Measurements from ENCODE around the gene MIPOL1. TPM values are rescaled to one million over a fixed set of nuclear protein-coding genes. Genes with fewer than 3 reads are reported as not detected.
"Not testable (repeated sequence)": the region's sequence is repeated elsewhere in the genome, so short reads cannot be mapped to it uniquely, and the experiment has no call there.

The MIPOL1 gene
- total RNA-seq, 2 donors from 2014 or later, result 9.0 to 11.7 TPM

DNA sequence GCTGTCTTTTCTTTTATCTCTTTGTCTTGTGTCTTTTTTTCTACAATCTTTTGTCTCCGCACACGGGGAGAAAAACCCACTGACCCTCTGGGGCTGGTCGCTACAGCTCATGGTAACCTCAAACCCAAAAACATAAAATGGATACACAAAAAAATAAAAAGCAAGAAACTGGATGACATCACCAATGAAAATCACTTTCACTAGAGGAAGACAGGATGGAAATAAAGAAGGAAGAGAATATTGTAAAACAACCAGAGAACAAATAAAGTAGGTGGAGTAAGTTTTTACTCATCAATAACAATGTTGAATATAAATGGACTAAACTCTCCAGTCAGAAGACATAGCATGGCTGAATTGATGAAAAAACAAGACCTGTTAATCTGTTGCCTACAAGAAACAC lies 17.6 kb downstream of the MIPOL1 start:
- ATAC-seq (no peak), DNase-seq (no peak)
- intact Hi-C loops (cut with DNase I), result no loop called here

DNA sequence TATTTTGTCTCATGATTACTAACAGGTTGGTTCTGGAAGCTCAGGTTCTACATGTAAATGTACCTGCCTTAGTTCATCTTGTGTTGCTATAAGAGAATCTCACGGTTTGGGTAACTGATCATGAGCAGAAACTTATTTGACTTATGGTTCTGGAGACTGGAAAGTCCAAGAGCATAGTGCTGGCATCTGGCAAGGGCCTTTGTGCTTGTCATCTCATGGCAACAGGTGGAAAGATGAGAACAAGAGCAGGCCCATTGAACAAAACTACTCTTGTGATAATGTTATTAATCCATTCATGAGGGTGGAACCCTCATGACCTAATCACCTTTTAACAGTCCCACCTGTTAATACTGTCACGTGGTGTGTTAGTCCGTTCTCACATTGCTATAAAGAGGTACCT lies 23.3 kb downstream of the MIPOL1 start:
- no peak for ATAC-seq
- intact Hi-C loops (cut with DNase I), result no loop called here
- no peak for DNase-seq

DNA sequence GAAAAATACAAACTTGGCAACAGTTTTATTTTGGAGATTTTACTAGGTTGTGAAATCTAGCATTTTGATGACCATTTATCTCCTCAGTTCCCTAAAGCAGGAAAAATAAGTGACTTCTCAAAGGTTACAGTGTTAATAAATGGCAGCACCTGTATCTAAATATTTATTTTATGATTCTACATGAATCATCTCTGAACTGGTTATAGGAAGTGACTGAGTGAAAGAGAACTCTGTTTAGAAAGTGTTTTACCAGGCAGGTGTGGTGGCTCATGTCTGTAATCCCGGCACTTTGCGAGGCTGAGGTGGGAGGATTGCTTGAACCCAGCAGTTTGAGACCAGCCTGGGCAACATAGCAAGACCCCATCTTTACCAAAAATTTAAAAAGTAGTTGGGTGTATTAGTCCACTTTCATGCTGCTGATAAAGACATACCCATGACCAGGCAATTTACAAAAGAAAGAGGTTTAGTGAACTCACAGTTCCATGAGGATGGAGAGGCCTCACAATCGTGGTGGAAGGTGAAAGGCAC lies 26.3 kb downstream of the MIPOL1 start:
- no peak for DNase-seq
- intact Hi-C loops (cut with DNase I), result no loop called here
- ATAC-seq, result no peak

DNA sequence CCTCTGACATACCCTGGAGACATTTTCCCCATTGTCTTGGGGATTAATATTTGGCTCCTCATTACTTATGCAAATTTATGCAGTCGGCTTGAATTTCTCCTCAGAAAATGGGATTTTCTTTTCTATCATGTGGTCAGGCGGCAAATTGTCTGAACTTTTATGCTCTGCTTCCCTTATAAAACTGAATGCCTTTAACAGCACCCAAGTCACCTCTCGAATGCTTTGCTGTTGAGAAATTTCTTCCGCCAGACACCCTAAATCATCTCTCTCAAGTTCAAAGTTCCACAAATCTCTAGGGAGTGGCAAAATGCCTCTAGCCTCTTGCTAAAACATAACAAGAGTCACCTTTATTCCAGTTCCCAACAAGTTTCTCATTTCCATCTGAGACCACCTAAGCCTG lies 27.9 kb downstream of the MIPOL1 start:
- DNase-seq; ATAC-seq; intact Hi-C loops (cut with DNase I): not testable (repeated sequence)

DNA sequence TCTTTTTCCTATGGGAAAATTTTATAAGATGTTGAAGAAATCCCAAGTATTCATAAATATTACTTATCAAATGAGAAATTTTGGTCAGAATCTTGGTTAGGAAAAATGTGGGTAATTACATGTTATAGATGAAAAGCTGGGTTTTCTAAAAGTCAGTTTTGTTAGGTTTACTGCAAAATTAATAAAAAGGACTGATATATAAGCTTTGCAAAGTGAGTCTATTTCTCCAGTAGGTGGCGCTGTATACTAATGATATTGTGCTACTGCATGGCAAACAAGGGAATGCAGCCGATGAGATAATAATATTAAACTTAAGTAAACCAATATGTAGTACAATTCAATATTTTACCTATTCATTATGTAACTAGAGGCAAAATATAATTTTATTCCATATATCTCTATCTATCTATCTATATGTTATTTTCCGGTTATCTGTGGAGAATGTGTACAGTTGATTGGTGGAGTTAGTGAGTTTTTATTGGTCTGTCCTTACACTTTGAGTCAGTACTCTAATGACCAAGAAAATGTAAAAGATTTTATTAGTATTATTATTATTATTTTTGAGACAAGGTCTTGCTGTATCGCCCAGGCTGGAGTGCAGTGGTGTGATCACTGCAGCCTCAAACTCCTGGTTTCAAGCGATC lies 32.9 kb downstream of the MIPOL1 start:
- DNase-seq (no peak), ATAC-seq (peak in 1 of 2 donors; percentile 59)
- intact Hi-C loops (cut with DNase I), result no loop called here

DNA sequence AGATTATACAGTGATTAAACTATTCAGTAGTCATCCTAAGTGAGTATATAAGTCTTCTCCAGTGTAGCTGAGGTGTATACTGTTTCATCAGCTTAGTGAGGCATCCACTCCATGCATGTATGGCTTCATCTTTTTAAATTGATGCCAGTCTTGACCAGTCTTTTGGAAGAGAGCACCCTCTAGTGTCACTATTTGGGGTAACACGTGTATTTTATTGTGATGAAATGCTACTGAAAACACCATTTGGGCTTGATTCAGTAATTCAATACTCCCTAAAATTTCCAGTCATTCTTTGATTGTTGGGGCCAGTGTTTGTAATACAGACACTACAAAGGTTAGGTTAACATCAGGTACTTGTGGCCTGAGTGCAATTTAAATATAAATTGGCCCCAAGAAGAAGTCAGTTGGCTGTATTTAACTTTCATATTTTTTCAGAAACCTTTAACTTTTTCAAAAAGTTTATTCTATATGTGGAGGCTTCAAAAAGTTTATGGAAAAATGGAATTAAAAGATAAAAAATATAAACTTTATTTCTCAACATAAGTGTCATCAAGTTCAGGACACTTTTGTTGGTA lies 35.3 kb downstream of the MIPOL1 start:
- peak in 1 of 2 donors; percentile 36 for ATAC-seq
- intact Hi-C loops (cut with DNase I), result no loop called here
- no peak for DNase-seq

DNA sequence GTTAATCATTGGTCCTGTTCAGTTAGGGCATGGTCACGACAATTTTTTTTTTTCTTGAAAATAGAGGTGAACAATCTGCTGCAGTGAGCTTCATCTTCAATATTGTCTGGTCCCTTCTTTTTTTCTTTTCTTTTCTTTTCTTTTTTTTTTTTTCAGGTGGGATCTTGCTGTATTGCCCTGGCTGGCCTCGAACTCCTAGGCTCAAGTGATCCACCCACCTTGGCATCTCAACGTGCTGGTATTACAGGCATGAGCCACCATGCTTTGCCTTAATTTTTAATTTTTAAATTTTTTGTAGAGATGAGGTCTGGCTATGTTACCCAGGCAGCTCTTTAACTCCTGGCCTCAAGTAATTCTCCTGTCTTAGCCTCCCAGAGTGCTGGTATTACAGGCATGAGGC lies 36.5 kb downstream of the MIPOL1 start:
- ATAC-seq (no peak), DNase-seq (no peak)
- intact Hi-C loops (cut with DNase I), result no loop called here

DNA sequence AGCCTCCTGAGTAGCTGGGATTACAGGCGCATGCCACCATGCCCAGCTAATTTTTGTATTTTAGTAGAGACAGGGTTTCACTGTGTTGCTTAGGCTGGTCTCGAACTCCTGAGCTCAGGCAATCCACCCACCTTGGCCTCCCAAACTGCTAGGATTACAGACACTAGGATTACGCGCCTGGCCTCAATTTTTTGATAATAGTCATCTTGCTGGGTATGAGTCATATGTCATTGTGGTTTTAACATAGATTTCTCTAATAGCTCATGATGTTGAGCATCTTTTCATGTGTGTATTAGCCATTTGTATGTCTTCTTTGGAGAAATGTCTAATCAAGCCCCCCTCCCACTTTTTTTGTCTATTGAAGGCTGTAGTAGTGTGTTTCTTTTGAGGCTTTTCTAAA lies 38.3 kb downstream of the MIPOL1 start:
- DNase-seq; ATAC-seq; intact Hi-C loops (cut with DNase I): not testable (repeated sequence)

DNA sequence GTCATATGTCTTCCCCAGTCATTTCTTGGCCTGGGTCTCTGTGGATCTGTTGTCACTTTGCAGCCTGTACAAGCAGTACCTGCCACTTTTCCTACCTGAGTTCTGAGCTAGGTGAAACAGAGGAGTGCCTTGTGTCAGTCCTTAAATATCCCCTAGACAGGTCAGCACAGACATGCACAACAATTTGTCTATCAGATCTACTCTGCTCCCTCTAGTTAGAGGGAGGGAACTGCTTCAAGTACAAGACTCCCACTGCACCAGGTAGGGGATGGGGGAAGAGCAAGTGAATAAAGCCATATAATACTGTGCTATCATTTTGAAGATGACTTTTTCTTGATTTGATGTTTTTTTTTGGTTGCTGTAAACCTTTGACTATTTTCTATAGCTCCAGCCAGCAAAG lies 39.4 kb downstream of the MIPOL1 start:
- no peak for ATAC-seq
- DNase-seq, result no peak
- intact Hi-C loops (cut with DNase I), result no loop called here

DNA sequence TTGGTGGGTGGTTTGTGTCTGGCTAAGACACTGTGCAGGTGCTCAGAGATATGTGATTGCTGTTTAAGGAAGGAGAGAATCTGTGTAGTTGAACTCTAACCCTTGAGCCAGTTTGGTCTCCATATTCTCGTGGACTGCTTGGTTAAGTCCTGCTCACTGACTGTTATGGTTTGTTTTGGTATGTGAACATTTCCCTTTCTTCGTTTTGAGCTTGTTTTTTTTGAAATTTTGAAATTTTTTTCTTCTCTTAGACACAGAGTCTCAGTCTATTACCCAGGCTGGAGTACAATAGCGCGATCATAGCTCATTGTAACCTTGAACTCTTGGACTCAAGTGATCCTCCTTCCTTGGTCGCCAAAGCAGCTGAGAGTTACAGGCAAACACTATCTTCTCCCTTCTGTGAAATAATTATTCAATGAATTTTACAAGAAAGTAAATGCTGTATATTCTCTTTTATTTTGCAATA lies 40.0 kb downstream of the MIPOL1 start:
- no peak for ATAC-seq
- intact Hi-C loops (cut with DNase I), result no loop called here
- no peak for DNase-seq

DNA sequence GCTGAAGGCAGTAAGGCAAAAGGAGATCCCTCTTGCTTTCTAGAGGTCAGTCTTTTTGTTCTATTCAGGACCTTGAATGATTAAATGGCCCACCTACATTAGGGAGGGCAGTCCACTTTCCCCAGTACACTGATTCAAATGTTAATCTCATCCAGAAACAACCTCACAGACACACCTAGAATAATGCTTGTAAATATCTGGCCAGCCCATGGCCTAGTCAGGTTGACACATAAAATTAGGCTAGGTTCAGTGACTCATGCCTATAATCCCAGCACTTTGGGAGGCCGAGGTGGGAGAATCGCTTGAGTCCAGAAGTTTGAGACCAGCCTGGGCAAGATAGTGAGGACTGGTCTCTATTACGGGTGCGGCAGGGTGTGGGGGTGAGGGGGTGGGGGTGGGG lies 43.5 kb downstream of the MIPOL1 start:
- no peak for ATAC-seq
- no peak for DNase-seq
- intact Hi-C loops (cut with DNase I), result loop anchor here in 1 of 2 donors (10.0 kb wide), 1 partner anchor 354 kb away; the partner anchor contains the start of genes FOXA1 and TTC6

DNA sequence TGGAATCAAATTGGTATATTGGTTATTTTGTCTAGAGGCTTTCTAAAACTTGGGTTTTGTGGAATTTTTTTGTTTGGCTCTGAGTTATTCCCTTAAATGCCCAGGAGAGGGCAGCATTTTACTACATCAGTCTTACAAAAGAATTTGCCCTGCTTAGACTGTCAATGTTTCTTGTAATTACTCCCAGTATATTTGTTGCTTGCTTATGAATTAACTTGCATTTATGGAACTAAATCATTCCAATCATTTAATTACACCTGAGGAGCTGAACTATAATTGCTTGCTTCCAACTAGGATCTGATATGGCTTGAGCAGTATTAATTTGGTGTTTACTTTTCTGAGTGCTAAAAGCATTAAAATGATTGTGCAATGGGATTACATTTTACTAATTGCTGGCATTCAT lies 48.7 kb downstream of the MIPOL1 start:
- ATAC-seq, result no peak
- DNase-seq, result no peak
- intact Hi-C loops (cut with DNase I), result loop anchor here in 1 of 2 donors (5.0 to 10.0 kb wide), 2 partner anchors 348 to 626 kb away; partner anchors contain the start of genes FOXA1 and TTC6

DNA sequence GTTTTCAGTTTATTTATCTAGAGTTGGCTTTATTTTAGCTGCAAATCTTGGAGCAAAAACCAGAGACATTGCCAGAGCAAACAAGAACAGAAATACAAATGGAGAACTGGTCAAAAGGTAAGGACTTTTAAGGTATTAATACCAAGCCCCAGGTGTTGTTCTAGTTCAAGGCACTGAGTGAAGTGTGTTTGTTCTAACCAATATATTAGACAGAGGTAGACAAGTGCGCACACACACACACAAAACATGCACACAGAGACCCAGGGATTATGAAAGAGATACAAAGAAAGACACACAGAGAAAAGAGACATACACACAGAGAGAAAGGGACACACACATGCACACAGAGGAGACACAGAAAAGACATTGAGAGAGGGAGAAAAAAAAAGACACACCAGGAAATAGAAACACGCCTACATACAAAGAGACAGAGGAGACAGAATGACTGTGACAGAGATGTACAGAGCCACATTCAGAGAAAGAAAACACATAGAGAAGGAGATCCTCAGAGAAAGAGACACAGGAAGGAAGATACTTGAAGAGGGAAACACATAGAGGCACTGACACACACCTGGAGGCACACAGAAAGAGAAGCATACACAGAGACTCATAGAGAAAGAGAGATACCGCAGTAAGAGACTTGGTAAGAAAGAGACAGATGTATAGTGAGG lies 50.2 kb downstream of the MIPOL1 start:
- DNase-seq, result no peak
- no peak for ATAC-seq
- intact Hi-C loops (cut with DNase I), result loop anchor here in 1 of 2 donors (5.0 to 10.0 kb wide), 2 partner anchors 347 to 624 kb away; partner anchors contain the start of genes FOXA1 and TTC6

DNA sequence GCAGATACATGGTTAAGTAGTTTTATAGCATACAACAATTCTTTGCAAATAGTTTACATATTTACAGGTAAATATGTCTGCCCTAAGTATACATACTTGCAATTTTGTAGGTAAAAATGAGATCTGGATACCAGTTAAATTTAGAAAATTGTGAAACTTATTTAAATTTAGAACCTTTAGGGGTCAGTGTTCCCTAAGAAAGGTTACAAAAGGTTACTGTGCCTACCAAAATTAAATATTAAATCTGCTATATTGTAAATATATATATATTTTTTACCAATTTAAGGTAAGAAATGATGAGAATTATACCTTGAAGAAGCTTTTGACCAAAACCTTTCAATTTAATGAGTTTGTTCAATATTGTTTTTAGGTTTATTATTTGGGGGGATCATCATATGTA lies 54.0 kb downstream of the MIPOL1 start:
- ATAC-seq, result no peak
- no peak for DNase-seq
- intact Hi-C loops (cut with DNase I), result no loop called here

DNA sequence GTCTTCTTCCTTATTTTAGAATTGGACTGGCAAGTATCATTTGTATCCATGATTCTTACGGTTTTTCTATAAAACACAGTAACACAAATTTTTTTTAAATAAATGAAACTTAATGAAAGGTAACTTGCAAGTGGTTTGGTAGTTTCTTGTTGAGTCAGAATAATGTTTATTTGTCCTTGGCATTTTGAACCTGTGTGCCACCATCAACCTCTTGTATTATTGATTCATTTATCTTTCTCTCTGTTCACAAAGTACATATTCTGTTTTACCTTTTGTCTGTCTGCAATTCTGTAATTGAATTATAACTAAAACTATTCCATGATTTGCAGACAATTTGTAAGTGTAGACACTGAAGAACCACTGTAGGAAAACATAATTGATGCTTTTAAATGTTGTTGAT lies 54.7 kb downstream of the MIPOL1 start:
- intact Hi-C loops (cut with DNase I), result no loop called here
- DNase-seq (no peak), ATAC-seq (no peak)

DNA sequence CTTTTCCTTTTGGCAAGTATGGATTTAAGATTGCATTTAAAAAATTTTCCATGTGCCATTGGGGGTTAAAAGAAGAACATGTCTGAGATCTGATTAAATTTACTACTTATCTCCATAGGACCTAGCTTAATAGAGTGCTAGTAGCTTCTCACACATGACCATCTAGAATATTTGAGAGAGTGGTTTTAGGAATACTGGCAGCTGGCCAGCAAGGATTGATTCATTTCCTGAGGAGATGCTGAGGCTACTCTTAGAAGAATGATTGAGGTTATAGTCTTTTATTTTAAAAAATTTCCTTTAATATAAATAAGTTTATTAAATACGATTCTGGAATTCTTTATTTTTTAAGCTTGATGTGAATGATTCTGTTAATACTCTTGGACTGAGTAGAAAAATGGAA lies 56.2 kb downstream of the MIPOL1 start:
- DNase-seq (peak; percentile 31), ATAC-seq (no peak)
- intact Hi-C loops (cut with DNase I), result no loop called here

DNA sequence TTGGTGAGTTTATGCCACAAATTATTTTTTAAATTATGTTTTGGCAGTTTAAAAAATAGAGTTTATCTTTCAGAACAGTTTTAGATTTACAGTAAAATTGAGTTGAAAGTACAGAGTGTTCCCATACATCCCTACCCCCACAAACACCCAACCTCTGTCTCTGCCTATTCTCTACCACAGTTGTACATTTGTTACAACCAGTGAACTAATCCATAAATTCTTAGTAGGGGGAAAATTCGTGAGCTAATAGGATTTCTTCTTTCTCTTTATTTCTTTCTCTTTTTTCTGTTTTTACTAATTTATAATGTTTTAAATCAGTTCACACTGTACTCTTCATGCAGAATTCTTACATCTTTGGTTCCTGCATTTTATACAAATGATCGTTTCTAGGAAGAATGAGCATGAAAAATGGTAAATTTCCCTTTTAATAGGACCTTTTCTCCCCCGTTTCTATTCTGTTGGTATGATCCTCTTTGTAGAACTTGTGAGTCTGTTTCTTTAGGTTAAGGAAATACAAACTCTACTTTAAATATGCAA lies 56.7 kb downstream of the MIPOL1 start:
- intact Hi-C loops (cut with DNase I), result no loop called here
- DNase-seq (no peak), ATAC-seq (no peak)

DNA sequence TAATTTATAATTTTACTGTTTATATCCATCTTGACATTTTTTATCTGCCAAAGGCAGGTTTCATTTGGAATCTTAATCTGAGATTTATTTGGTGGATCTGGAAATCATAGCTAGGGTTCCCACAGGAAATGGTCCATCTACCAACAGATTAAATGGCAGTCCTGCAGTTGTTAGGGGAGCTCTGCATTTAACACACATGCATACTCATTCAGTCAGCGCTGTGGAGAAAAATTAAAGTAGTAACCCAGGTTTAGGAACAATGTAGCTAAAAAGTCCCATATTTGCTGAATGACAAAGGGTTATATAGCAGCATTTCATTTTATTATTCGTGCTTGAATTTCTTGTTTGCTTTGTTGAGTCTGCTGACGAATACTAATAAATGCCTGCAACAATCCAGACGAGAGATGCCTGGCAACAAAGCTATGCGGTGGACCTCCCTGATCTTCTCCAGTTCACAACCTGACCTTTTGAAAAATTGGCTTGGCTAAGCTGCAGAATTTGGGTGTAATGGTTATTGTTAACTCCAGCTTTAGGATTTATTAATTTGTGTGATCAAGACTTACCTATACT lies 59.8 kb downstream of the MIPOL1 start:
- DNase-seq (no peak), ATAC-seq (no peak)

DNA sequence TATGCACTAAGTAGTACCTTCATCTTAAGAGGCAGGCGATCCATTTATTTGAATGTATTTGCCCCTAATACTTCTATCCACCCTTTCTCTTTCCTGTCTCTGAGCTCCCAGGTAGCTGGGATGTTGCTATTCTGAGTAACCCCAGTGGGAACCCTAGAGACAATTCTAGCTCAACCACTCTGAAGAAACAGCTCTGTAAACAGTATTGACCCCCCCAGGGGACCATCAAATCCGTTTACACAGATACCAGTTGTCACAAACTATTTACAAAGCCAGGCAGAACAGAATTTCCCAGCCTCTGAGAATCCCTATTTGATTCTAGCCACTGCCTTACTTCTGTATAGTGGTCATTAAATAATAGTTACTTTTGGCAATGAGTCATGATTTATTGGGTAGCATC lies 64.9 kb downstream of the MIPOL1 start:
- intact Hi-C loops (cut with DNase I), result no loop called here
- no peak for DNase-seq
- ATAC-seq, result no peak

More for the DNA sequence above, 59.8 kb downstream of the MIPOL1 start:
- intact Hi-C loops (cut with DNase I), result no loop called here
